ENCODE results near the gene OR10A3.

The OR10A3 gene

DNA sequence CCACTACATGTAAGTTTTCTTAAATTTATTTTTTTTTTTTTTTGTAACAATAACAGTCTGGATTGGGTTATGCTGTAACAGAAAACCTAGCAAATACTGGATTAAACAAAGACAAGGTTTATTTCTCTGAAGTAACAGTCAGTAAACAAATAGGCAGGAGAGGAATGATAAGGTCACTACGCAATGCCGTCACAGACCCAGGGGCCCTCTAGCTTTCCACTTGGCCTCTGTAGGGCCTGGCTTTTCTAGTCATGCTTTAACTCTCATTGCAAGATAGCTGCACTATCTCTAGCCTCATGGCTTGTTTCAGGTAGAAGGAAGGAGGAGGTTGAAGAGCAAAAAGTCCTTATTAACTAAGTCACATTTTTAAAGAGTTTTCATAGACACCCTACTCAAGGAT, 17.0 kb downstream of the OR10A3 start:
- Histone ChIP-seq H3K79me1 (ENCODE audit: low read length) (no peaks in the 10 kb centered on the region), H3K27ac (ENCODE audit: low read depth, low read length) (no peak overlapping the region), H2AFZ (ENCODE audit: insufficient read depth, low read length, poor library complexity) (no peak overlapping the region), H3K4me1 (ENCODE audit: control insufficient read depth in 1 of 2, insufficient read depth in 2 of 2, low read length in 2 of 2) (no peaks in the 10 kb centered on the region), H3K27me3 (ENCODE audit: insufficient read depth, low read length) (no peaks in the 10 kb centered on the region), H3K9ac (ENCODE audit: low read length) (no peak overlapping the region), H2AK5ac (ENCODE audit: low read length) (no peak overlapping the region), H3K9me3 (ENCODE audit: insufficient read depth, low read depth, low read length) (no peaks in the 10 kb centered on the region), H2BK120ac (ENCODE audit: insufficient read depth, low read length, poor library complexity) (no peak overlapping the region), H4K8ac (ENCODE audit: low read depth, low read length) (no peak overlapping the region), H3K18ac (ENCODE audit: low read length) (no peak overlapping the region), H3K4ac (ENCODE audit: low read depth, low read length) (no peak overlapping the region), H3K4me3 (ENCODE audit: low read depth, low read length) (no peak overlapping the region), H3K36me3 (ENCODE audit: control insufficient read depth in 1 of 2, insufficient read depth in 2 of 2, low read length in 2 of 2) (no peaks in the 10 kb centered on the region), H3K4me2 (ENCODE audit: low read length) (no peak overlapping the region), H4K91ac (ENCODE audit: low read depth, low read length) (no peak overlapping the region), H2BK5ac (ENCODE audit: low read depth, low read length, poor library complexity) (no peak overlapping the region), H3K14ac (ENCODE audit: low read length) (no peak overlapping the region), H3K23ac (ENCODE audit: low read length) (no peak overlapping the region), H2BK12ac (ENCODE audit: low read length) (no peak overlapping the region), H3K79me2 (ENCODE audit: control insufficient read depth, insufficient read depth, low read length, poor library complexity) (no peaks in the 10 kb centered on the region), H4K12ac (ENCODE audit: low read depth, low read length) (no peak overlapping the region)
- no CpG with 5 or more reads among the region's 2 CpGs for WGBS (ENCODE audit: extremely low coverage, insufficient coverage, insufficient read length)
- DNase-seq, result no peak

DNA sequence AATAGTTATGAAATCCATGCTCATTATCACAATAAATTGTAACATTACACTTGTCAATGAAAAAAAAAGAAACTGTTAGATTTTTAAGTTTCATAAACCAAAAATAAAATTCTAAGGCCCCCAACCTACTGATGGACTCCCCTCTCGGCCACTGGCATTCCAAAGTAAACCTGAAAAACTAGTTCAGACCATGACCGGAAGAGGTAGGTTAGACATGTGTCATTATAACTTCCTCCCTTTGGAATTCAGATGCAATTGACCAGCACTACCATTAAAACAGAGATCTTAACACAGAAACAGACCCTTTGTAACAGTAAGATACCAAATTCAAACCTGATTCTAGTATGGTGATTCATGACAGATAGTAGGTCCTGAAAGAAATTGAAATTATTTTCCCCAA, 23.4 kb downstream of the OR10A3 start:
- Histone ChIP-seq H4K8ac (ENCODE audit: low read depth, low read length) (no peak overlapping the region), H3K4me1 (ENCODE audit: control insufficient read depth in 1 of 2, insufficient read depth in 2 of 2, low read length in 2 of 2) (no peaks in the 10 kb centered on the region), H3K4ac (ENCODE audit: low read depth, low read length) (no peak overlapping the region), H3K9me3 (ENCODE audit: insufficient read depth, low read depth, low read length) (no peaks in the 10 kb centered on the region), H2AFZ (ENCODE audit: insufficient read depth, low read length, poor library complexity) (no peak overlapping the region), H3K79me2 (ENCODE audit: control insufficient read depth, insufficient read depth, low read length, poor library complexity) (no peaks in the 10 kb centered on the region), H3K9ac (ENCODE audit: low read length) (no peak overlapping the region), H3K18ac (ENCODE audit: low read length) (no peak overlapping the region), H4K91ac (ENCODE audit: low read depth, low read length) (no peak overlapping the region), H3K4me3 (ENCODE audit: low read depth, low read length) (no peak overlapping the region), H3K4me2 (ENCODE audit: low read length) (no peak overlapping the region), H2AK5ac (ENCODE audit: low read length) (no peak overlapping the region), H3K79me1 (ENCODE audit: low read length) (no peaks in the 10 kb centered on the region), H2BK12ac (ENCODE audit: low read length) (no peak overlapping the region), H3K27ac (ENCODE audit: low read depth, low read length) (no peak overlapping the region), H2BK5ac (ENCODE audit: low read depth, low read length, poor library complexity) (no peak overlapping the region), H3K27me3 (ENCODE audit: insufficient read depth, low read length) (no peaks in the 10 kb centered on the region), H3K14ac (ENCODE audit: low read length) (no peak overlapping the region), H3K23ac (ENCODE audit: low read length) (no peak overlapping the region), H3K36me3 (ENCODE audit: control insufficient read depth in 1 of 2, insufficient read depth in 2 of 2, low read length in 2 of 2) (no peaks in the 10 kb centered on the region), H4K12ac (ENCODE audit: low read depth, low read length) (no peak overlapping the region), H2BK120ac (ENCODE audit: insufficient read depth, low read length, poor library complexity) (no peak overlapping the region)
- WGBS (ENCODE audit: extremely low coverage, insufficient coverage, insufficient read length), result no CpG with 5 or more reads among the region's 2 CpGs
- DNase-seq, result peak in 1 of 2 donors; percentile 52

GRCh38 chr11:7911011-7911410, 30.5 kb downstream of the OR10A3 start:
- no peaks in the 10 kb centered on the region for H3K36me3 ChIP-seq (ENCODE audit: control insufficient read depth in 1 of 2, insufficient read depth in 2 of 2, low read length in 2 of 2)
- no peak overlapping the region for H2BK120ac ChIP-seq (ENCODE audit: insufficient read depth, low read length, poor library complexity)
- H3K4me1 ChIP-seq (ENCODE audit: control insufficient read depth in 1 of 2, insufficient read depth in 2 of 2, low read length in 2 of 2), result peaks cover 2 to 10% of the 10 kb centered on the region in 2 experiments
- H3K4me3 ChIP-seq (ENCODE audit: low read depth, low read length), result no peak overlapping the region
- no peak overlapping the region for H3K14ac ChIP-seq (ENCODE audit: low read length)
- no peak overlapping the region for H2AFZ ChIP-seq (ENCODE audit: insufficient read depth, low read length, poor library complexity)
- H2BK5ac ChIP-seq (ENCODE audit: low read depth, low read length, poor library complexity), result no peak overlapping the region
- H4K91ac ChIP-seq (ENCODE audit: low read depth, low read length), result no peak overlapping the region
- no peaks in the 10 kb centered on the region for H3K27me3 ChIP-seq (ENCODE audit: insufficient read depth, low read length)
- H2BK12ac ChIP-seq (ENCODE audit: low read length), result no peak overlapping the region
- DNase-seq, result no peak
- no peak overlapping the region for H2AK5ac ChIP-seq (ENCODE audit: low read length)
- no peaks in the 10 kb centered on the region for H3K9me3 ChIP-seq (ENCODE audit: insufficient read depth, low read depth, low read length)
- H3K9ac ChIP-seq (ENCODE audit: low read length), result no peak overlapping the region
- no peaks in the 10 kb centered on the region for H3K79me2 ChIP-seq (ENCODE audit: control insufficient read depth, insufficient read depth, low read length, poor library complexity)
- no peak overlapping the region for H3K23ac ChIP-seq (ENCODE audit: low read length)
- no peak overlapping the region for H3K4ac ChIP-seq (ENCODE audit: low read depth, low read length)
- no peak overlapping the region for H3K4me2 ChIP-seq (ENCODE audit: low read length)
- H3K27ac ChIP-seq (ENCODE audit: low read depth, low read length), result no peak overlapping the region
- H4K12ac ChIP-seq (ENCODE audit: low read depth, low read length), result no peak overlapping the region
- no peak overlapping the region for H4K8ac ChIP-seq (ENCODE audit: low read depth, low read length)
- H3K18ac ChIP-seq (ENCODE audit: low read length), result no peak overlapping the region
- H3K79me1 ChIP-seq (ENCODE audit: low read length), result peaks cover 11% of the 10 kb centered on the region

DNA sequence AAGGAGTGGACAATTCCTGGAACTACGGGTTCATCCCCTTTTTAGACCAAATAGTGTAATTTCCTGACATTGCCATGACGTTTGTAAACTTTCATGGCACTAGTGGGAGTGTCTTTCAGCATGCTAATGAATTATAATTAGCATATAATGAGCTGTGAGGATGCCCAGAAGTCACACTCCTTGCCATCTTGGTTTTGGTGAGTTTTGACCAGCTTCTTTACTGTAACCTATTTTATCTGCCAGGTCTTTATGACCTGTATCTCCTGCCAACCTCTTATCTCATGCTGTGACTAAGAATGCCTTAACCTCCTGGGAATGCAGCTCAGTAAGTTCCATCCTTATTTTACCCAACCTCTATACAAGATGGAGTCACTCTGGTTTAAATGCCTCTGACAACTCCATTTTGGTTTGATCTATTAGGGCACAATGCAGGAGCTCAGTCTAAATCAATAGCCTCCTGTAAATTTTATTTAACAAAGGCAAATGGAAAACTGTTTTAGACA, 31.2 kb downstream of the OR10A3 start:
- no peak overlapping the region for H2AFZ ChIP-seq (ENCODE audit: insufficient read depth, low read length, poor library complexity)
- H3K18ac ChIP-seq (ENCODE audit: low read length), result no peak overlapping the region
- H3K79me2 ChIP-seq (ENCODE audit: control insufficient read depth, insufficient read depth, low read length, poor library complexity), result peaks cover 3% of the 10 kb centered on the region
- peak in 1 of 2 donors; percentile 64 for DNase-seq
- H3K9ac ChIP-seq (ENCODE audit: low read length), result no peak overlapping the region
- no CpG with 5 or more reads among the region's 2 CpGs for WGBS (ENCODE audit: extremely low coverage, insufficient coverage, insufficient read length)
- peak overlapping the region; percentile 63 for H3K27ac ChIP-seq (ENCODE audit: low read depth, low read length)
- H3K9me3 ChIP-seq (ENCODE audit: insufficient read depth, low read depth, low read length), result no peaks in the 10 kb centered on the region
- no peak overlapping the region for H3K4me3 ChIP-seq (ENCODE audit: low read depth, low read length)
- no peak overlapping the region for H3K4me2 ChIP-seq (ENCODE audit: low read length)
- H3K4ac ChIP-seq (ENCODE audit: low read depth, low read length), result no peak overlapping the region
- no peak overlapping the region for H4K8ac ChIP-seq (ENCODE audit: low read depth, low read length)
- no peak overlapping the region for H4K12ac ChIP-seq (ENCODE audit: low read depth, low read length)
- H3K14ac ChIP-seq (ENCODE audit: low read length), result no peak overlapping the region
- H2BK12ac ChIP-seq (ENCODE audit: low read length), result no peak overlapping the region
- H4K91ac ChIP-seq (ENCODE audit: low read depth, low read length), result no peak overlapping the region
- H2AK5ac ChIP-seq (ENCODE audit: low read length), result no peak overlapping the region
- no peaks in the 10 kb centered on the region for H3K36me3 ChIP-seq (ENCODE audit: control insufficient read depth in 1 of 2, insufficient read depth in 2 of 2, low read length in 2 of 2)
- peaks cover 18% of the 10 kb centered on the region for H3K79me1 ChIP-seq (ENCODE audit: low read length)
- no peak overlapping the region for H2BK120ac ChIP-seq (ENCODE audit: insufficient read depth, low read length, poor library complexity)
- no peaks in the 10 kb centered on the region for H3K27me3 ChIP-seq (ENCODE audit: insufficient read depth, low read length)
- no peak overlapping the region for H3K23ac ChIP-seq (ENCODE audit: low read length)
- H2BK5ac ChIP-seq (ENCODE audit: low read depth, low read length, poor library complexity), result peak overlapping the region; percentile 19
- peaks cover 9 to 16% of the 10 kb centered on the region in 2 experiments for H3K4me1 ChIP-seq (ENCODE audit: control insufficient read depth in 1 of 2, insufficient read depth in 2 of 2, low read length in 2 of 2)
